Muscle of leg (tissue), 16 donors: Measurements from ENCODE around the gene MRPL45. TPM values are rescaled to one million over a fixed set of nuclear protein-coding genes. Genes with fewer than 3 reads are reported as not detected.
"Not testable (repeated sequence)": the region's sequence is repeated elsewhere in the genome, so short reads cannot be mapped to it uniquely, and the experiment has no call there.

Experiments
- DNase-seq: peaks from one replicate; pipeline ENCODE4 v3.0.0; 2013
- H3K27ac ChIP-seq: one replicate; pipeline ENCODE4 v1.5.1; 2013; ENCODE audit warnings: mild to moderate bottlenecking, low read length, control low read depth
- H3K27me3 ChIP-seq: one replicate; pipeline ENCODE4 v1.6.1; 2013; ENCODE audit warnings: low read length; ENCODE audit not compliant: control insufficient read depth, insufficient read depth
- H3K36me3 ChIP-seq: one replicate; pipeline ENCODE4 v1.6.1; 2013; ENCODE audit warnings: low read length; ENCODE audit not compliant: control insufficient read depth, insufficient read depth
- H3K4me1 ChIP-seq: one replicate; pipeline ENCODE4 v1.6.1; 2013; ENCODE audit warnings: low read length; ENCODE audit not compliant: control insufficient read depth, insufficient read depth
- H3K4me3 ChIP-seq: one replicate; pipeline ENCODE4 v1.5.1; 2013; ENCODE audit warnings: low read length, control low read depth
- H3K9me3 ChIP-seq: replicated peaks from 2 replicates; pipeline ENCODE4 v1.6.1; 2013; ENCODE audit warnings: low read depth, low read length; ENCODE audit not compliant: control insufficient read depth
- WGBS: methylation state at CpG from one replicate; pipeline ENCODE4 v1.1.5; 2013; ENCODE audit warnings: missing lambda C conversion rate; ENCODE audit not compliant: insufficient coverage; 5-methylcytosine and 5-hydroxymethylcytosine counted together
- long read RNA-seq, 11 donors: transcript quantifications; one replicate each; lab custom pipeline, GENCODE V29; 2026
- polyA plus RNA-seq, 8 donors: library from polyadenylated mRNA; unstranded; fragments of 120-200 nt; gene quantifications; one replicate each; pipeline versions ENCODE4 v1.2.1 to v1.2.3, GENCODE V29; 2013; ENCODE audit warnings: inconsistent platforms in 1 of 8, low replicate concordance in 1 of 8; ENCODE audit not compliant: insufficient read length in 8 of 8, insufficient read depth in 1 of 8
- total RNA-seq: library from RNA; stranded (reverse); fragments of 120-200 nt; gene quantifications from one replicate; pipeline ENCODE4 v1.2.4, GENCODE V29; 2013

MRPL45 gene
- total RNA-seq, result 45.3 TPM
- polyA plus RNA-seq, result 10 to 100 TPM; 53.9 to 65.7 (median 58.1) TPM
- long read RNA-seq, donor 1, transcript MRPL45-203 (8 exons, 1,705 nt), result major isoform, 7 of 7 reads
- long read RNA-seq, donor 1, partial matches to known transcripts, result 0 of 7 reads
- long read RNA-seq, donor 1, other reads (novel, unspliced or antisense), result 0 of 7 reads
- long read RNA-seq, donor 2, partial matches to known transcripts, result 0 of 2 reads
- long read RNA-seq, donor 2, other reads (novel, unspliced or antisense), result 0 of 2 reads
- long read RNA-seq, donor 3, transcript MRPL45-203 (8 exons, 1,705 nt), result major isoform, 18 of 18 reads
- long read RNA-seq, donor 3, partial matches to known transcripts, result 0 of 18 reads
- long read RNA-seq, donor 3, other reads (novel, unspliced or antisense), result 0 of 18 reads
- long read RNA-seq, donor 4, transcript MRPL45-203 (8 exons, 1,705 nt), result major isoform, 11 of 11 reads
- long read RNA-seq, donor 4, partial matches to known transcripts, result 0 of 11 reads
- long read RNA-seq, donor 4, other reads (novel, unspliced or antisense), result 0 of 11 reads
- long read RNA-seq, donor 5, transcript MRPL45-203 (8 exons, 1,705 nt), result major isoform, 49 of 68 reads
- long read RNA-seq, donor 5, partial matches to known transcripts, result 18 of 68 reads
- long read RNA-seq, donor 5, other reads (novel, unspliced or antisense), result 0 of 68 reads
- long read RNA-seq, donor 6, transcript MRPL45-203 (8 exons, 1,705 nt), result major isoform, 19 of 37 reads
- long read RNA-seq, donor 6, partial matches to known transcripts, result 18 of 37 reads
- long read RNA-seq, donor 6, other reads (novel, unspliced or antisense), result 0 of 37 reads
- long read RNA-seq, donor 7, transcript MRPL45-203 (8 exons, 1,705 nt), result major isoform, 17 of 30 reads
- long read RNA-seq, donor 7, partial matches to known transcripts, result 12 of 30 reads
- long read RNA-seq, donor 7, other reads (novel, unspliced or antisense), result 0 of 30 reads
- long read RNA-seq, donor 8, transcript MRPL45-203 (8 exons, 1,705 nt), result major isoform, 20 of 26 reads
- long read RNA-seq, donor 8, partial matches to known transcripts, result 6 of 26 reads
- long read RNA-seq, donor 8, other reads (novel, unspliced or antisense), result 0 of 26 reads
- long read RNA-seq, donor 9, transcript MRPL45-203 (8 exons, 1,705 nt), result major isoform, 14 of 14 reads
- long read RNA-seq, donor 9, partial matches to known transcripts, result 0 of 14 reads
- long read RNA-seq, donor 9, other reads (novel, unspliced or antisense), result 0 of 14 reads
- long read RNA-seq, donor 10, transcript MRPL45-203 (8 exons, 1,705 nt), result major isoform, 31 of 32 reads
- long read RNA-seq, donor 10, partial matches to known transcripts, result 0 of 32 reads
- long read RNA-seq, donor 10, other reads (novel, unspliced or antisense), result 0 of 32 reads
- long read RNA-seq, donor 11, transcript MRPL45-203 (8 exons, 1,705 nt), result major isoform, 16 of 16 reads
- long read RNA-seq, donor 11, partial matches to known transcripts, result 0 of 16 reads
- long read RNA-seq, donor 11, other reads (novel, unspliced or antisense), result 0 of 16 reads

DNA sequence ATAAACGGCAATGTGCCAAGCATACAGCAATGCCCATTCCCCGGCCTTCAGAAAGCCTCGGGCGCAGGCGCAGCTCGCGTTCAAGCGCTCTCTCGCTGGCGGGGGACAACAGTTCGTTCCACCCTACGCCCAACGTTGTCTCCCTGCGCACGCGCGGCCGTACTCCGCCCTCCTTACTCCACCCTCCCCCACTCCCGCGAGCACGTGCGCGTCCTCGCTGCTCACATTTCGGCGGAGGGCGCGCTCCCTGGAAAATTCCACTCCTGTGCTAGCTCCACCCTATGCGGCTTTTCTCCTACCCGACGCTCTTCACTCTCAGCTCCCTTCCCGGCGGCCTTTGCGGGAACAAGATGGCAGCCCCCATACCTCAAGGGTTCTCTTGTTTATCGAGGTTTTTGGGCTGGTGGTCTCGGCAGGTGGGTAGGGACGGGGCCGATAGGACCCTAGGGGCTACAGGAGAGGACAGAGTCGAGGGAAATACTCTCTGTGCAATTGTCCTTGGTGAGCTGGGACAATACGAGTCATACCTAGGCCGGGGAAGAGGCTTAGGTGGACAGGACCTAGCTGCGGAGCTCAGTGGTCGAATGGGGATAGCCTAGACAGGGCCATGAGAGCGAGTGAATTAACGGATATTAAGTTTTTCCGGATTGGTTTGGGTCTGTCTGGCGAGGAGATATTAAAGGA is at the start of gene MRPL45:
MRPL45 (plus strand) TSS at position 335 of the 684 bp plus-strand sequence; CDS start at position 351, 16 bp downstream.
- not testable (repeated sequence) for H3K9me3 ChIP-seq, H3K36me3 ChIP-seq, H3K4me1 ChIP-seq, H3K27me3 ChIP-seq
- 0% methylated on average over 30 of the region's 48 CpGs for WGBS
- H3K4me3 ChIP-seq, result peak within 1 kb of the TSS; percentile 60
- H3K27ac ChIP-seq, result peak within 1 kb of the TSS; percentile 84
- DNase-seq, result peak; percentile 99

DNA sequence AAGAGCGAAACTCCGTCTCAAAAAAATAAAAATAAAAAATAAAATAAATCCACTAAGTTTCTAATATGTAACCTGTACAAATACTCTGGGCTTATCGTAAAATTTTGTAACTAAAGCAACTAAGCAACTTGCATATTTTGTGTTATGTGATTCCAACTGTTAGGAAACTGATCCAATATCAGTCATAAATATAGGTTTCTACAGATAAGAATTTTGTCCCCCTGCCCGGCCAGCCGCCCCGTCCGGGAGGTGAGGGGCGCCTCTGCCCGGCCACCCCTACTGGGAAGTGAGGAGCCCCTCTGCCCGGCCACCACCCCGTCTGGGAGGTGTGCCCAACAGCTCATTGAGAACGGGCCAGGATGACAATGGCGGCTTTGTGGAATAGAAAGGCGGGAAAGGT is 43.8 kb upstream of the MRPL45 start:
- not testable (repeated sequence) for H3K4me3 ChIP-seq, H3K9me3 ChIP-seq, H3K36me3 ChIP-seq, H3K27me3 ChIP-seq, DNase-seq, H3K27ac ChIP-seq, H3K4me1 ChIP-seq
- no CpG with 5 or more reads among the region's 14 CpGs for WGBS

DNA sequence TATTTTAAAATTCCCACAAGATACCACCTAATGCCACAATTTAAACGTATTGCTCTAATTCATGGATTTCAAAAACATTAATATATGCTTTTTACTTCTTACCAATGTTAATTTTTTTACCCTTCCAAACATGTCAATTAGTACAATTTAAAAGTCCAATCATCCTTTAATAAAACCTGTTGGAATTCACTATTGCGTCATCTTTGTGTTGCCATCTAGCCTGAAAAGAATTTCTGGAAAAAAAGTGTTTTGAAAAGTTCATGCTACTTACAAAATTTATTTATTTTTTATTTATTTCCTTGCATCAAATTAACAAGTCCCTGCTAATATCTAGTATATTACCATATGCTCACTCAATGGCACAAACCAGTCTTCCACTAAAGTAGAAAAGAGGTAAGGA is 42.6 kb upstream of the MRPL45 start:
- not testable (repeated sequence) for H3K27me3 ChIP-seq, H3K36me3 ChIP-seq, H3K4me3 ChIP-seq, H3K9me3 ChIP-seq, H3K27ac ChIP-seq, DNase-seq, H3K4me1 ChIP-seq
- no CpG with 5 or more reads among the region's 2 CpGs for WGBS

DNA sequence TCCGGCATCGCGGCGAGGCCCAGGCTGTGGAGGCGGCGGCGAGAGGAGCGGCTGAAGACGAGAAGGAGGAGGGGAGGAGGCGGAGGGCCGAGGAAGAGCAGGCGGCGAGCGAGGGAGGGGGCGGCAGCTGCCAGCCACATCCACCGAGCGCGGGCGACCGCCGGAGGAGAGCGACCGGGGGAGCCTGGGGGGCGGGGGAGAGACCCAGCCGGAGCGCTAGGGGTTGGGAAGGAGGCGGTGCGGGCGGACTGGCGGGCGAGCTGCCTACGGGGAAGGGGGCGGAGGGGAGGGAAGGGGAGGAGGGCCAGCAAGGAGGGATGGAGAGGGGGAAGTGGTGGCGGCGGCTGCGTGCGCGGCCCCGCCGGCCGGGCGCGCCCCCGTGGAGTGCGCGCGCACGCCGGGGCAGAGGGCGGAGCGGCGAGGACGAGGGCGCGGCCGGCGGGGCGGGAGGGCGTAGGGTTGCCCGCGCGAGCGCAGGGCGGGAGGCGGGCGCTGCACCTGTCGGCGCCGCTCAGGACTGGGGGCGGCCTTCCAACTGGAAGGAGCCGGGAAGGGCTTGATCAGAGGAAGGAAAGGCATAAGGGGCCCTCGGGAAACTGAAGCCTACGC is 39.9 kb upstream of the MRPL45 start:
- Histone ChIP-seq H3K27ac (peak overlapping the region; percentile 84), H3K4me3 (peak overlapping the region; percentile 30)
- H3K9me3 ChIP-seq, H3K36me3 ChIP-seq, H3K4me1 ChIP-seq, H3K27me3 ChIP-seq: not testable (repeated sequence)
- WGBS, result 0% methylated on average over 19 of the region's 73 CpGs
- DNase-seq, result peak; percentile 90

DNA sequence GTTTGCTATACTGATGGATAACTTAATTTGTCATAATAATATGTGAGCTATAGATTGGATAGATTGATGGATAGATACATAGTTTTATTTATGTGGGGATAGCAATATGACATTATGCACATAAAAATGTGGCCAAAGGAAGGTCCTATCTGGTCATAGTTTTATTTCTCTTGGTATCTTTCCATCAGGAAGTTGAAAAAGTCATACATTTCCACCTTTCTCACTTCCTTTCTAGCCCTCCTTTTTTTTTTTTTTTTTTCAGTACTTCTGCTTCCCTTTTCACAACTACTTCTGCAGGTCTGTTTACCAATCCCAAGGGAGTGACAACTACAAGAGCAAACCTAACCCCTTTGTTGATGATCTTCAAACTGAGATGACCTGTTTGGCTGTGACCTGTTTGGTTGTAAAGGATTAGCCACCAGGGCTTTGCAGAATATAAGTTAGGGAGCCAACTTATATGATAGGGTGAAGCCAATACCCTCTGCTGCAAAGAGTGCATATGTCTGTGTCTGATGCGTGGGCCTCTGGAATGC is 30.9 kb upstream of the MRPL45 start:
- no CpG with 5 or more reads among the region's 1 CpG for WGBS
- H3K27me3 ChIP-seq, H3K36me3 ChIP-seq, H3K4me3 ChIP-seq, H3K27ac ChIP-seq, H3K4me1 ChIP-seq, DNase-seq, H3K9me3 ChIP-seq: not testable (repeated sequence)

DNA sequence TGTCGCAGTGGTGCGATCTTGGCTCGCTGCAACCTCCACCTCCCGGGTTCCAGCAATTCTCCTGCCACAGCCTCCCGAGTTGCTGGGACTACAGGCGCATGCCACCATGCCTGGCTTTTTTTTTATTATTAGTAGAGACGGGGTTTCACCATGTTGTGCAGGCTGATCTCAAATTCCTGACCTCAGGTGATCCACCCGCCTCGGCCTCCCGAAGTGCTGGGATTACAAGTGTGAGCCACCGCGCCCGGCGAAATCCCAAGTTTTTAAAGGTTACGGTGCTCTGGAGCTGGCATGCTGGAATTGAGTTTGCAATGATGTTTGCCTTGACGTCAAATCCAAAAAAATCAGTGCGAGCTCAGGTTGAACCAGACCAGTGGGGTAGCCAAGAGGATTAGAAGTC is 30.4 kb upstream of the MRPL45 start:
- not testable (repeated sequence) for H3K27me3 ChIP-seq, DNase-seq, H3K4me1 ChIP-seq, H3K36me3 ChIP-seq, H3K4me3 ChIP-seq, H3K27ac ChIP-seq, H3K9me3 ChIP-seq
- 85% methylated on average over 10 of the region's 17 CpGs for WGBS

DNA sequence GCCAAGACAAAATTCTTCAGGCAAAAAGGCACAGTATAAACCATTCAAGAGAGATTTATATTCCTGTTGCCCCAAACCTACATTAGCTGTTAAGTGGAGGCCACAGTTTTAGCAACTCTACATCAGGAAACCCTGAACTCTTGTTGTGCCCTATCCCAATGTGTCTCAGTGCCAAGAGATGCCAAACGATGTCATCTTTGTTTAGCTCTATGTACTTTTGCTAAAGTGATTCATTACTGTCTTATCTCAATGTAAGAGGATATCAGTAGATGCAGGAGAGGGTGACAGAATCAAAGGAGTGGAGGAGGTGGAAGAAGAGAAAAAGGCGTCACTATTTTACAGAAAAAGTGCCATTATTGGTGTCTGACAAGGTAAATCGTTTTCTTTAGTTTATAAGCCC is 28.8 kb upstream of the MRPL45 start:
- not testable (repeated sequence) for H3K9me3 ChIP-seq, H3K36me3 ChIP-seq, H3K4me1 ChIP-seq, H3K27me3 ChIP-seq, DNase-seq, H3K4me3 ChIP-seq, H3K27ac ChIP-seq
- no CpG with 5 or more reads among the region's 3 CpGs for WGBS

DNA sequence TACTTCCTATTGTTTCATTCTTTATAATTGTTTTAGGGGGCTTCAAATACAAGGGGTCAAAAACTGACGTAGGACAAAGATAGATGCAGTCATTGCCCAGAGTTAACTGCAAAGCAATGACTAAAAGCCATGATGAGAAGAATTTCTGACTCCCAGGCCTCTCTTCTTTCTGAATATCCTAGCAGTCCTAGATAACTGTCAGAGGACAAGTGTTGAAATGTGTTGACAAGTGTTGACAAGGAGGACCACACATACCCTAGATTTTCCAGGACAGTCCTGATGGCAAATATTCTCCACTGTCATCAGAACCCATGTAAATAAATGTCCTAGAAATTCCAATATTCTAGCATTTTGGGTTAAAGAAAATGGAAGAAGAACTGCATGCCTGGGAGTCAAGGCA is 27.9 kb upstream of the MRPL45 start:
- H3K27ac ChIP-seq, DNase-seq, H3K27me3 ChIP-seq, H3K4me1 ChIP-seq, H3K9me3 ChIP-seq, H3K36me3 ChIP-seq, H3K4me3 ChIP-seq: not testable (repeated sequence)
- no CpG with 5 or more reads among the region's 1 CpG for WGBS

DNA sequence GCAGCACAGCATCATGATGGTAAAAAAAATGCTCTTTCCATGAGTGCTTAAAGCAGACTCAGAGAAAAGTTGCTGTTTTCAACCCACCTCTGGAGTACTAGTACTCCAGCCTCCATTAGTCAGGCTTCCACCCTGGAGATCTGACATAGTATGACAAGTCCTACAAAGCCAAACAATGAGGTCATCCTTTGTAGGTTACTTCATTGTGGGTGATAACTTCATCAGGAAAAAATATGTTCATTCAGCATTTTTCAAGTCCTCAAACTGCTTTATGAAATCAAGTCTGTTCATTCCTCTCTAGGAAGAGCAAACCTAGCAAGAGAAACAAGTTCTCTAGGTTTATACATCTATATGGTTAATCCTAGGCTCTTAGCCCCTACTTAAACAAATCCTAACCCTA is 27.4 kb upstream of the MRPL45 start:
- not testable (repeated sequence) for DNase-seq, H3K27ac ChIP-seq, H3K36me3 ChIP-seq, H3K27me3 ChIP-seq, H3K4me1 ChIP-seq, H3K4me3 ChIP-seq, H3K9me3 ChIP-seq
